SKM-1 (cell line): ENCODE measurements around the gene BRSK2.

Experiments used
- DNase-seq: peaks from one replicate; lab custom pipeline; 2025; ENCODE audit not compliant: unreplicated experiment; lab: John Stamatoyannopoulos, UW

Gene BRSK2

GRCh38 chr11:1395773-1396374 is 6.1 kb downstream of the BRSK2 start:
- DNase-seq: no peak

GRCh38 chr11:1396375-1396841 is 6.7 kb downstream of the BRSK2 start:
- no peak for DNase-seq

- DNase-seq: no peak
Observed at GRCh38 chr11:1397146-1397861, 7.6 kb downstream of the BRSK2 start.

GRCh38 chr11:1397862-1398527 is 8.3 kb downstream of the BRSK2 start:
- DNase-seq: no peak

GRCh38 chr11:1398528-1399235 is 8.9 kb downstream of the BRSK2 start:
- DNase-seq: no peak

GRCh38 chr11:1399386-1400316 is 9.9 kb downstream of the BRSK2 start:
- no peak for DNase-seq

- DNase-seq: no peak
Observed at GRCh38 chr11:1400317-1401170, 10.8 kb downstream of the BRSK2 start.

- no peak for DNase-seq
Observed at GRCh38 chr11:1401171-1401445, 11.4 kb downstream of the BRSK2 start.

GRCh38 chr11:1401656-1402221 is 12.0 kb downstream of the BRSK2 start:
- no peak for DNase-seq

- no peak for DNase-seq
Observed at GRCh38 chr11:1402355-1403077, 12.8 kb downstream of the BRSK2 start.

- DNase-seq: no peak
Observed at GRCh38 chr11:1403078-1403620, 13.4 kb downstream of the BRSK2 start.

GRCh38 chr11:1403721-1404460 is 14.2 kb downstream of the BRSK2 start:
- DNase-seq: no peak

GRCh38 chr11:1404461-1405185 is 14.9 kb downstream of the BRSK2 start:
- no peak for DNase-seq

- no peak for DNase-seq
Observed at GRCh38 chr11:1405186-1406020, 15.7 kb downstream of the BRSK2 start.

GRCh38 chr11:1406571-1407485 is 17.1 kb downstream of the BRSK2 start:
- DNase-seq: no peak
